ENCODE results near the gene ABTB2.

- no peak for TF ChIP-seq EZH2 (IDR thresholded peaks at IDR 0.05; ENCODE audit: borderline replicate concordance, low read depth, low read length)
- TF ChIP-seq DPF2 (IDR thresholded peaks at IDR 0.05) = no peak
- TF ChIP-seq FOXK2 (conservative IDR thresholded peaks at IDR 0.05 in 1 of 2, IDR thresholded peaks at IDR 0.05 in 1 of 2; ENCODE audit: low read depth in 2 of 2) = no peak
- no peak for TF ChIP-seq POLR2AphosphoS5 (IDR thresholded peaks at IDR 0.05; ENCODE audit: control insufficient read depth, insufficient read depth, low read depth, low read length)
These were observed 65.7 kb downstream of the ABTB2 start for GRCh38 chr11:34292111-34292510.

Data from K562 (cell line).